Cerebellar nuclear complex (tissue), 1 donor: ENCODE measurements around the gene FXYD5.

ENCODE experiments used
- DNase-seq, 2 experiments: peaks; one replicate each; lab custom pipeline; 2025; lab: John Stamatoyannopoulos, UW

FXYD5 gene

DNA sequence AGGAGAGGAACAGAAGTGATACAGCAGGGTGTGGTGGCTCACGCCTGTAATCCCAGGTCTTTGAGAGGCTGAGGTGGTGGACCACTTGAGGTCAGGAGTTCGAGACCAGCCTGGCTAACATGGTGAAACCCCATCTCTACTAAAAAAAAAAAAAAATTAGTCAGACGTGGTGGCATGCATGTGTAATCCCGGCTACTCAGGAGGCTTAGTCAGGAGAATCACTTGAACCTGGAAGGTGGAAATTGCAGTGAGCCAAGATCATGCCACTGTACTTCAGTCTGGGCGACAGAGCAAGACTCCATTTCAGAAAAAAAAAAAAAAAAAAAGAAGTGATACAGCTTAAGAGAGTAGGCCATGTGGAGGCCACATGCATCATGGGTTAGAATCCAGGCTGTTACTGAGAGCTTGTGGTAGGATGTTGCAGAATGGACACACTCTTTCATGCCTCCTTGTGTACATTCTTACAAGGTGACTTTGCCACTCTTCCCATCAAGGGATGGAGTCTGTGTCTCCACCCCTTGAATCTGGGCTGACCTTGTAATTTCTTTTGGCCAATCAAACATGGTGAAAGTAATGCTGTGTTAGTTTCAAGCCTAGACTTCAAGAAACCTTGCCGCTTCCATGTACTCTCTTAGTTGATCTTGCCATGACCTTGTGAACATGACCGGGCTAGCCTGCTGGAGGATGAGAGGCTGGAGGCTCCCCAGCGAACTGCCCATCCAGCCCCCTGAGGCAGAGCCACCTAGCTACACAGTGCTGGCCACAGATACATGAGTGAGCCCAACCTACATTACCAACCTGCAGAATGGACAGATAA is 61.7 kb downstream of the FXYD5 start:
- DNase-seq = no peak

DNA sequence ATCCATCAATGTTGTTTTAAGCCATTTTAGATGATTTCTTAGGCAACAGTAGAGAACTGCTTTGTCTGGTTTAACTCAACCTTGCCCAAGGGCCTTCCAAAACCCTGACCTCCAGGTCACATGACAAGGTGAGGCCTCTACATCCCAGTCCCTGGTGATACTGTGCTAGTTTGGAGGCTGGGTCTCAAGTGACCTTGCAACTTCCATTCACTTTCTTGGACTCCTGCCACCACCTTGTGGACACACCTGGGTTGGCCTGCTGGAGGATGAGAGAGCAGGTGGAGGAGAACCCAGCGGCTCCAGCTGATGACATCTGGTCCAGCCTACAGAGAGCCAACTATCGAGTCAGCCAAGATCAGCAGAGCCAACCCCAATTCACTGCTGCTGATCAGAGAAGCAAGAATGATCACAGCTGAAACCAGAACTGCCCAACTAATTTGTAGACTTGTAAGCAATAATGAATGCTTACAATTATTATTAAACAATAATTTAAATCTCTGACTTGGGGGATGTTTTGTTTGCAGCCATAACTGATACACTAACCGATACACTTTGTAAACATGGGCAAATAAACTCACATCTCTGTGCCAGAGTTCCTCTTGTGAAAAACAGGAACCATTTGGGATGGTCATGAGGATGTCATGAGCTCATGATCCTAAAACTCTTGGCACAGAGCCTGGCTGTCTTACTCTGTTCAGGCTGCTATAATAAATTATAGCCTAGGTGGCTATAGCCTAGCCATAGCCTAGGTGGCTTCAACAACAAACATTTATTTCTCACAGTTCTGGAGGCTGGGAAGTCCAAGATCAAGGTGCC is 62.5 kb downstream of the FXYD5 start:
- no peak for DNase-seq

DNA sequence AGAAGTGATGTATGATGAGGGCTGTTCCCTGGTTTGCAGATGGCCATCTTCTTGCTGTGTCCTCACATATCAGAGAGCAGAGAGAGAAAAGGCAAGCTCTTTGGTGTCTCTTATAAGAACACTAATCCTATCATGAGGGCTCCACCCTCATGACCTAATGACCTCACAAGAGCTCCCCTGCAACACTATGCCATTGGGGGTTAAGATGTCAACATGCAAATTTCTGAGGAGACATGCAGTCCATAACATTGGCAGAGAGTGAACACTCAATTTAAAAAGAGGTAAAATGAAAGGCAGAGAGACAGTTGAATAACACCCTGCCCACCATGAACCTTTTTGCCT is 63.1 kb downstream of the FXYD5 start:
- no peak for DNase-seq

DNA sequence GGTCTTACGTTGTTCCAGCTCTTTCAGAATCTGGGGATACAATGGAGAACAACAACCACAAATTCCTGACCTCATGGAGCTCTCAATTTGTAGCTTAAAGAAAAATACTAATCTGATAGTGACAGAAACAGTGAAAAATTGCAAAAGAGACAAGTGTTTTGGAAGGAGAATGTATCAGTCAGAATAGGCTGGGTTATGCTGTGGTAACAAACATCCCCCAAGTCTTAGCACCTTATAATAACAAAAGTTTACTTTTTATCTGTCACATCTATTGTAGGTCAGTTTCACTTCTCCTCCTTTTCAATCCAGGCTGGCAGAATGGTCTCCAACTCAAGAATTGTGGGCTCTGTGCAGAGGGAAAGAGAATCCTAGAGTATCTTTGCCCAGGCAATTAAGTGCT is 64.5 kb downstream of the FXYD5 start:
- DNase-seq = no peak
